Liver (tissue), 9 donors: Measurements from ENCODE around the gene KAZN. TPM values are rescaled to one million over a fixed set of nuclear protein-coding genes. Genes with fewer than 3 reads are reported as not detected.

Source experiments
- DNase-seq: peaks from one replicate; pipeline ENCODE4 v3.0.0-alpha.2; 2017; ENCODE audit warnings: low spot score
- H3K27ac ChIP-seq, 2 donors: one replicate each; pipeline ENCODE4 v1.7.0; 2013; ENCODE audit warnings: inconsistent platforms in 2 of 2, low read length in 2 of 2, control low read depth in 1 of 2, low read depth in 1 of 2, mild to moderate bottlenecking in 1 of 2
- H3K27me3 ChIP-seq, 4 donors: one replicate each; pipeline versions ENCODE4 v1.6.1 to v1.7.0; 2013; ENCODE audit warnings: low read length in 3 of 4, inconsistent platforms in 1 of 4, mild to moderate bottlenecking in 1 of 4, moderate library complexity in 1 of 4; ENCODE audit not compliant: control insufficient read depth in 4 of 4, insufficient read depth in 4 of 4
- H3K36me3 ChIP-seq, 4 donors: one replicate each; pipeline versions ENCODE4 v1.6.1 to v1.7.0; 2013; ENCODE audit warnings: low read length in 3 of 4, mild to moderate bottlenecking in 3 of 4, low read depth in 1 of 4, moderate library complexity in 1 of 4; ENCODE audit not compliant: control insufficient read depth in 4 of 4, insufficient read depth in 3 of 4
- H3K4me1 ChIP-seq, 4 donors: one replicate each; pipeline versions ENCODE4 v1.6.1 to v1.7.0; 2013; ENCODE audit warnings: low read length in 3 of 4, mild to moderate bottlenecking in 3 of 4, moderate library complexity in 1 of 4; ENCODE audit not compliant: control insufficient read depth in 4 of 4, insufficient read depth in 4 of 4
- H3K4me3 ChIP-seq, 3 donors: one replicate each; pipeline versions ENCODE4 v1.6.1 to v1.7.0; 2013; ENCODE audit warnings: low read length in 3 of 3, control low read depth in 1 of 3, low read depth in 1 of 3, mild to moderate bottlenecking in 1 of 3
- H3K9ac ChIP-seq, 2 donors: one replicate each; pipeline ENCODE4 v1.7.0; 2013; ENCODE audit warnings: low read length in 2 of 2, mild to moderate bottlenecking in 2 of 2, moderate library complexity in 2 of 2, control low read depth in 1 of 2, low read depth in 1 of 2
- H3K9me3 ChIP-seq, 4 donors: one replicate each; pipeline versions ENCODE4 v1.6.1 to v1.7.0; 2013; ENCODE audit warnings: low read length in 3 of 4; ENCODE audit not compliant: control insufficient read depth in 4 of 4
- EGR1 ChIP-seq, 2 donors: IDR thresholded peaks; 2 replicates each; pipeline ENCODE4 v1.6.1; 2016 to 2018; ENCODE audit warnings: antibody characterized with exemption in 2 of 2, low read depth in 2 of 2
- FOXA1 ChIP-seq: IDR thresholded peaks from 2 replicates; pipeline ENCODE4 v1.6.1; 2016; ENCODE audit warnings: antibody characterized with exemption
- FOXA2 ChIP-seq: IDR thresholded peaks from 2 replicates; pipeline ENCODE4 v1.6.1; 2016; ENCODE audit warnings: antibody characterized with exemption
- GABPA ChIP-seq, 2 donors: IDR thresholded peaks in 1 of 2; conservative IDR thresholded peaks in 1 of 2; 2 replicates each; pipeline ENCODE4 v1.6.1; 2016; ENCODE audit warnings: antibody characterized with exemption in 2 of 2, mild to moderate bottlenecking in 1 of 2, moderate library complexity in 1 of 2
- HNF4A ChIP-seq, 2 donors: conservative IDR thresholded peaks; 2 replicates each; pipeline ENCODE4 v1.6.1; 2016; ENCODE audit warnings: antibody characterized with exemption in 2 of 2, mild to moderate bottlenecking in 2 of 2
- NR2F2 ChIP-seq: IDR thresholded peaks from 2 replicates; pipeline ENCODE4 v1.6.1; 2016; ENCODE audit warnings: antibody characterized with exemption
- RAD21 ChIP-seq, 2 donors: IDR thresholded peaks; 2 replicates each; pipeline ENCODE4 v1.6.1; 2016; ENCODE audit warnings: antibody characterized with exemption in 2 of 2, mild to moderate bottlenecking in 2 of 2
- RXRA ChIP-seq, 2 donors: IDR thresholded peaks; 2 replicates each; pipeline ENCODE4 v1.6.1; 2017 to 2018; ENCODE audit warnings: antibody characterized with exemption in 2 of 2, mild to moderate bottlenecking in 1 of 2
- SP1 ChIP-seq: IDR thresholded peaks from 2 replicates; pipeline ENCODE4 v1.6.1; 2018; ENCODE audit warnings: antibody characterized with exemption, mild to moderate bottlenecking
- TAF1 ChIP-seq: conservative IDR thresholded peaks from 2 replicates; pipeline ENCODE4 v1.6.1; 2016; ENCODE audit warnings: antibody characterized with exemption, mild to moderate bottlenecking
- YY1 ChIP-seq: IDR thresholded peaks from 2 replicates; pipeline ENCODE4 v1.6.1; 2016; ENCODE audit warnings: antibody characterized with exemption, mild to moderate bottlenecking
- WGBS: extraction: QIAGEN DNeasy Blood & Tissue Kit; methylation state at CpG from one replicate; pipeline ENCODE4 v1.1.7; 2013; 5-methylcytosine and 5-hydroxymethylcytosine counted together
- polyA plus RNA-seq, 2 donors: library from polyadenylated mRNA; stranded (reverse) in 1 of 2; unstranded in 1 of 2; fragments of 200-250 nt in 1 of 2; fragments of >200 nt in 1 of 2; fragmentation: Nextera tagmentation in 1 of 2; extraction: Ambion mirVana in 1 of 2; gene quantifications; one replicate each; pipeline versions ENCODE4 v1.2.1 to v1.2.3, GENCODE V29; 2013 to 2015
- total RNA-seq, 2 donors: library from RNA; depleted of rRNA; stranded (reverse); fragments of >200 nt; gene quantifications; one replicate each; pipeline ENCODE4 v1.2.3, GENCODE V29; 2014
- TF ChIP-seq, protein P1 (sequence below): fragments of 150-350 bp; IDR thresholded peaks from 2 replicates; pipeline ENCODE4 v1.5.1; 2017; ENCODE audit warnings: improper control_type of control experiment, low read depth, low read length; ENCODE audit not compliant: missing input control
- TF ChIP-seq, protein P2 (sequence below): IDR thresholded peaks from 2 replicates; pipeline ENCODE4 v1.6.1; 2016; ENCODE audit warnings: antibody characterized with exemption
- TF ChIP-seq, protein P3 (sequence below): IDR thresholded peaks from 2 replicates; pipeline ENCODE4 v1.6.1; 2016; ENCODE audit warnings: antibody characterized with exemption
- TF ChIP-seq, protein P4 (sequence below): IDR thresholded peaks from 2 replicates; pipeline ENCODE4 v1.6.1; 2016; ENCODE audit warnings: antibody characterized with exemption, mild to moderate bottlenecking
- TF ChIP-seq, protein P5 (sequence below): IDR thresholded peaks from 2 replicates; pipeline ENCODE4 v1.6.1; 2016; ENCODE audit warnings: antibody characterized with exemption
- donor health status: healthy.
- donor health status: healthy.
- donor health status: healthy.
- donor health status: healthy.
- donor health status: healthy.

The KAZN gene
- total and polyA plus RNA-seq, 4 donors, result 1.9 to 6.9 (median 2.4) TPM

DNA sequence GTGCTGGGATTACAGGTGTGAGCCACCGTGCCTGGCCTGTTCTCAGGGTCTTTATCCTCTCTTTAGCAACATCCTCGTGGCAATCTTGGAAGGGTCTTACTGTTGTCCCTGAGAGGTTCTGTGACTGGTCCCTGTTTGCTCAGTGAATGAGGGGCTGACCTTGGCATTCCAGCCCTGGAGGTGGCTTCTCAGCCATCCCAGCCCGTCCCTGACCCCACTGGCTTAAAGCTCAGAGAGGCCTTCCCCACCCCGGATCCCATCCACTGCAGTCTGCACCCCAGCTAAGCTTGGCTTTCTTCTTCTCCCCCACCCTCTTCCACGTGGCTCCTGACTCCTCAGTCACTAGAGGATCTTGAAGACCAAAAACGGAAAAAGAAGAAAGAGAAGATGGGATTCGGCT is 466.8 kb downstream of the KAZN start:
- Histone ChIP-seq H3K9ac (no peak overlapping the region), H3K4me1 (no peaks in the 10 kb centered on the region), H3K27me3 (no peaks in the 10 kb centered on the region), H3K9me3 (peaks cover 0 to 7% (median 3%) of the 10 kb centered on the region in 4 donors), H3K27ac (no peak overlapping the region), H3K4me3 (no peak overlapping the region), H3K36me3 (no peaks in the 10 kb centered on the region)
- no peak for DNase-seq
- TF ChIP-seq, protein P1, sequence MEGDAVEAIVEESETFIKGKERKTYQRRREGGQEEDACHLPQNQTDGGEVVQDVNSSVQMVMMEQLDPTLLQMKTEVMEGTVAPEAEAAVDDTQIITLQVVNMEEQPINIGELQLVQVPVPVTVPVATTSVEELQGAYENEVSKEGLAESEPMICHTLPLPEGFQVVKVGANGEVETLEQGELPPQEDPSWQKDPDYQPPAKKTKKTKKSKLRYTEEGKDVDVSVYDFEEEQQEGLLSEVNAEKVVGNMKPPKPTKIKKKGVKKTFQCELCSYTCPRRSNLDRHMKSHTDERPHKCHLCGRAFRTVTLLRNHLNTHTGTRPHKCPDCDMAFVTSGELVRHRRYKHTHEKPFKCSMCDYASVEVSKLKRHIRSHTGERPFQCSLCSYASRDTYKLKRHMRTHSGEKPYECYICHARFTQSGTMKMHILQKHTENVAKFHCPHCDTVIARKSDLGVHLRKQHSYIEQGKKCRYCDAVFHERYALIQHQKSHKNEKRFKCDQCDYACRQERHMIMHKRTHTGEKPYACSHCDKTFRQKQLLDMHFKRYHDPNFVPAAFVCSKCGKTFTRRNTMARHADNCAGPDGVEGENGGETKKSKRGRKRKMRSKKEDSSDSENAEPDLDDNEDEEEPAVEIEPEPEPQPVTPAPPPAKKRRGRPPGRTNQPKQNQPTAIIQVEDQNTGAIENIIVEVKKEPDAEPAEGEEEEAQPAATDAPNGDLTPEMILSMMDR, result no peak
- TF ChIP-seq TAF1 (no peak), NR2F2 (no peak), SP1 (no peak), EGR1 (IDR thresholded peaks at IDR 0.05; ENCODE audit: low read depth in 2 of 2) (no peak), RAD21 (IDR thresholded peaks at IDR 0.05) (no peak), FOXA1 (no peak), GABPA (IDR thresholded peaks at IDR 0.05 in 1 of 2, conservative IDR thresholded peaks at IDR 0.05 in 1 of 2) (no peak), FOXA2 (no peak), RXRA (IDR thresholded peaks at IDR 0.05) (no peak)
- TF ChIP-seq, protein P2, sequence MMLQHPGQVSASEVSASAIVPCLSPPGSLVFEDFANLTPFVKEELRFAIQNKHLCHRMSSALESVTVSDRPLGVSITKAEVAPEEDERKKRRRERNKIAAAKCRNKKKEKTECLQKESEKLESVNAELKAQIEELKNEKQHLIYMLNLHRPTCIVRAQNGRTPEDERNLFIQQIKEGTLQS, result no peak
- TF ChIP-seq, protein P3, sequence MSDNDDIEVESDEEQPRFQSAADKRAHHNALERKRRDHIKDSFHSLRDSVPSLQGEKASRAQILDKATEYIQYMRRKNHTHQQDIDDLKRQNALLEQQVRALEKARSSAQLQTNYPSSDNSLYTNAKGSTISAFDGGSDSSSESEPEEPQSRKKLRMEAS, result no peak
- TF ChIP-seq, protein P4, sequence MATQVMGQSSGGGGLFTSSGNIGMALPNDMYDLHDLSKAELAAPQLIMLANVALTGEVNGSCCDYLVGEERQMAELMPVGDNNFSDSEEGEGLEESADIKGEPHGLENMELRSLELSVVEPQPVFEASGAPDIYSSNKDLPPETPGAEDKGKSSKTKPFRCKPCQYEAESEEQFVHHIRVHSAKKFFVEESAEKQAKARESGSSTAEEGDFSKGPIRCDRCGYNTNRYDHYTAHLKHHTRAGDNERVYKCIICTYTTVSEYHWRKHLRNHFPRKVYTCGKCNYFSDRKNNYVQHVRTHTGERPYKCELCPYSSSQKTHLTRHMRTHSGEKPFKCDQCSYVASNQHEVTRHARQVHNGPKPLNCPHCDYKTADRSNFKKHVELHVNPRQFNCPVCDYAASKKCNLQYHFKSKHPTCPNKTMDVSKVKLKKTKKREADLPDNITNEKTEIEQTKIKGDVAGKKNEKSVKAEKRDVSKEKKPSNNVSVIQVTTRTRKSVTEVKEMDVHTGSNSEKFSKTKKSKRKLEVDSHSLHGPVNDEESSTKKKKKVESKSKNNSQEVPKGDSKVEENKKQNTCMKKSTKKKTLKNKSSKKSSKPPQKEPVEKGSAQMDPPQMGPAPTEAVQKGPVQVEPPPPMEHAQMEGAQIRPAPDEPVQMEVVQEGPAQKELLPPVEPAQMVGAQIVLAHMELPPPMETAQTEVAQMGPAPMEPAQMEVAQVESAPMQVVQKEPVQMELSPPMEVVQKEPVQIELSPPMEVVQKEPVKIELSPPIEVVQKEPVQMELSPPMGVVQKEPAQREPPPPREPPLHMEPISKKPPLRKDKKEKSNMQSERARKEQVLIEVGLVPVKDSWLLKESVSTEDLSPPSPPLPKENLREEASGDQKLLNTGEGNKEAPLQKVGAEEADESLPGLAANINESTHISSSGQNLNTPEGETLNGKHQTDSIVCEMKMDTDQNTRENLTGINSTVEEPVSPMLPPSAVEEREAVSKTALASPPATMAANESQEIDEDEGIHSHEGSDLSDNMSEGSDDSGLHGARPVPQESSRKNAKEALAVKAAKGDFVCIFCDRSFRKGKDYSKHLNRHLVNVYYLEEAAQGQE, result no peak
- 84% methylated on average over 7 of the region's 7 CpGs for WGBS

DNA sequence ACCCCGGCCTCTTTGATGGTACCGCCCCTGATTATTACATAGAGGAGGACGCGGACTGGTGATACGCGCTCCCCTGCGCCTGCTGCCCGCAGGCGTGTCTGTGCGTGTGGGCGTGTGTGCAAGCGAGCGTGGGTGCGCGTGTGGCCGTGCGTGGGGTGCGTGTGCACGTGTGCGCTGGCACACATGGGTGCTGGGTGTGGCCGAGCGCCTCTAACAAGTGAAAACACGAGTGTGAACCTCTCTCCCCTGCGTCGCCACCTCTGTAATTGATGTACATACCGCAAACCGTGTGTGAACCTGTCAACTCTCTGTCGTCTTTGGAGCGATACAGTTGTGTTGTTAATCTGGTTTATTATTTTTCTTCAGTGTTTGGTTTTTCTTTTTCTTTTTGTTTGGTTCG is 467.3 kb downstream of the KAZN start:
- H3K36me3 ChIP-seq, result no peaks in the 10 kb centered on the region
- no peak overlapping the region for H3K27ac ChIP-seq
- H3K4me3 ChIP-seq, result no peak overlapping the region
- TF ChIP-seq YY1, result no peak
- TF ChIP-seq FOXA2, result no peak
- TF ChIP-seq NR2F2, result no peak
- no peak for TF ChIP-seq SP1
- TF ChIP-seq, protein P5, sequence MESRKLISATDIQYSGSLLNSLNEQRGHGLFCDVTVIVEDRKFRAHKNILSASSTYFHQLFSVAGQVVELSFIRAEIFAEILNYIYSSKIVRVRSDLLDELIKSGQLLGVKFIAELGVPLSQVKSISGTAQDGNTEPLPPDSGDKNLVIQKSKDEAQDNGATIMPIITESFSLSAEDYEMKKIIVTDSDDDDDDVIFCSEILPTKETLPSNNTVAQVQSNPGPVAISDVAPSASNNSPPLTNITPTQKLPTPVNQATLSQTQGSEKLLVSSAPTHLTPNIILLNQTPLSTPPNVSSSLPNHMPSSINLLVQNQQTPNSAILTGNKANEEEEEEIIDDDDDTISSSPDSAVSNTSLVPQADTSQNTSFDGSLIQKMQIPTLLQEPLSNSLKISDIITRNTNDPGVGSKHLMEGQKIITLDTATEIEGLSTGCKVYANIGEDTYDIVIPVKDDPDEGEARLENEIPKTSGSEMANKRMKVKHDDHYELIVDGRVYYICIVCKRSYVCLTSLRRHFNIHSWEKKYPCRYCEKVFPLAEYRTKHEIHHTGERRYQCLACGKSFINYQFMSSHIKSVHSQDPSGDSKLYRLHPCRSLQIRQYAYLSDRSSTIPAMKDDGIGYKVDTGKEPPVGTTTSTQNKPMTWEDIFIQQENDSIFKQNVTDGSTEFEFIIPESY, result no peak
- no peak for TF ChIP-seq HNF4A (conservative IDR thresholded peaks at IDR 0.05)
- TF ChIP-seq RAD21 (IDR thresholded peaks at IDR 0.05), result no peak
- TF ChIP-seq EGR1 (IDR thresholded peaks at IDR 0.05; ENCODE audit: low read depth in 2 of 2), result no peak
- no peak for TF ChIP-seq RXRA (IDR thresholded peaks at IDR 0.05)
- no peak for TF ChIP-seq TAF1
- H3K9me3 ChIP-seq, result peaks cover 0 to 7% (median 3%) of the 10 kb centered on the region in 4 donors
- no peaks in the 10 kb centered on the region for H3K4me1 ChIP-seq
- 92% methylated on average over 30 of the region's 30 CpGs for WGBS
- no peak for DNase-seq
- no peak overlapping the region for H3K9ac ChIP-seq
- H3K27me3 ChIP-seq, result no peaks in the 10 kb centered on the region
